CD4-positive, alpha-beta T cell treated with Interferon gamma for 1 hour (primary cell): ENCODE data around the gene ABHD17C.
A peak's percentile ranks its signal among the peaks of the same experiment; 100 is the strongest.

ENCODE experiments used
- DNase-seq: peaks from one replicate; pipeline ENCODE4 v3.0.0-alpha.2; 2020

Gene ABHD17C

DNA sequence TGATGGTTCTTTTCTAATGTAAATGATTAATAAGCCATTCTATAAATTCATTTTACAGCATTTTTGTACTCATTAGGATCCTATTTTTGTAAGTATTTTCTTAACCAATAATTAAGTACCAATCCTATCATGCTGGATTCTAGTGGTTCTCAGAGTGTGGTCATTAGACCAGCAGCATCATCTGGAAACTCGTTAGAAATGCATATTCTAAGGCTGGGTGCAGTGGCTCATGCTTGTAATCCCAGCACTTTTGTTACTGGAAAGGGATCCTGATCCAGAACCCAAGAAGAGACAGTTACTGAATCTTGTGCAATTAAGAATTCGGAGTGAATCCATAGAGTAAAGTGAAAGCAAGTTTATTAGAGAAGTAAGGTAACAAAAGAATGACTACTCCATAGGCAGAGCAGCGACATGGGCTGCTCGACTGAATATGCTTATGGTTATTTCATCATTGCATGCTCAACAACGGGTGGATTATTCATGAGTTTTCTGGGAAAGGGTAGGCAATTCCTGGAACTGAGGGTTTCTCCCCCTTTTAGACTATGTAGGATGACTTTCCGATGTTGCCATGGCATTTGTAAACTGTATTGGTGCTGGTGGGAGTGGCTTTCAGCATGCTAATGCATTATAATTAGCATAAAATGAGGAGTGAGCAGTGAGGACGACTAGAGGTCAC lies 74.2 kb downstream of the ABHD17C start:
- DNase-seq = no peak

DNA sequence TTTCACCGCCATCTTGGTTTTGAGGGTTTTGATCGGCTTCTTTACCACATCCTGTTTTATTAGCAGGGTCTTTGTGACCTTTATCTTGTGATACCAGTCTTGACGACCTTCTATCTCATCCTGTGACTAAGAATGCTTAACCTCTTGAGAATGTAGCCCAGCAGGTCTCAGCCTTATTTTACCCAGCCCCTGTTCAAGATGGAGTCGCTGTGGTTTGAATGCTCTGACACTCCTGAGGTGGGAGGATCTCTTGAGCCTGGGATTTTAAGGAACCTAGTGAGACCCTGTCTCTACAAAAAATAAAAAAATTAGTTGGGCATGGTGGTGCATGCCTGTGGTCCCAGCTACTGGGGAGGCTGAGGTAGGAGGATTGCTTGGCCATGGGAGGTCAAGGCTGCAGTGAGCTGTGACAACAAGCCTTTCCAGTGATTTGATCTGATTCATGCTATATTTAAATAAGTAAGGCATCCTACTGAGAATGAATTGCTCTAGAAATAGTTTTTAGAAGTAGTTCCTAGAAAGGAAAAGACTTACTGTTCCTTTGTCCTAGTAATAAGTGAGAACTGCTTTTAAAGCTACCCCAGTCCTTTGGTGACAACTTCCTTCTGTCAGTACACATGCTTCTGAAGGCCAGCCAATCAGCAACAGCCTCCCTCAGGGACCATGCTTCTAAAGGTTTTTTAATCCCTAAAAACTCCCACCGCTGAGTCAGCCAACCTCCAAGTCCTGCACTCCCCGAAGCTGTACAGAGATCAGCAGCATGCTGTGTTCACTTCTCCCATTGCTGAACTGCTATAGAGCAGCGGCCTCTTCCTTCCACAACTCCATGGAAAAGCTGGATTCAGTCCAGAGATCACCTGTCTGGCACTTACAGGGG lies 75.0 kb downstream of the ABHD17C start:
- DNase-seq = no peak

DNA sequence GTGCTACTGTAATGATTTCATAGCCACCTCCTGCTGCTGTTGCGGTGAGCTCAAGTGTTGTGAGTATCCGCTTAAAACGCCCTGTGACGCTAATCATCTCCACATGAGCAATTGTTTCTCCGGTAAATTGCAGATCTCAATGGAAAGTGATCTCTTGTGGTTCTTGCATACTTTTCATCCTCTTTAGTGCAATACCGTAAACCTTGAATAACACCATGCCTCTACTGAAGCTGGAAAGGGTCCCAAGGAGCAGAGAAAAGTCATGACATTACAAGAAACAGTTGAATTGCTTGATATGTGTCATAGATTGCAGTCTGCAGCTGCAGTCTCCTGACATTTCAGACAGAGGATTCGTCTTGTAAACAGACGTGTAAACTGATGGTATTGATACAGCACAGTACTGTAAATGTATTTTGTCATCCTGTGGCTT lies 78.0 kb downstream of the ABHD17C start:
- DNase-seq = no peak

DNA sequence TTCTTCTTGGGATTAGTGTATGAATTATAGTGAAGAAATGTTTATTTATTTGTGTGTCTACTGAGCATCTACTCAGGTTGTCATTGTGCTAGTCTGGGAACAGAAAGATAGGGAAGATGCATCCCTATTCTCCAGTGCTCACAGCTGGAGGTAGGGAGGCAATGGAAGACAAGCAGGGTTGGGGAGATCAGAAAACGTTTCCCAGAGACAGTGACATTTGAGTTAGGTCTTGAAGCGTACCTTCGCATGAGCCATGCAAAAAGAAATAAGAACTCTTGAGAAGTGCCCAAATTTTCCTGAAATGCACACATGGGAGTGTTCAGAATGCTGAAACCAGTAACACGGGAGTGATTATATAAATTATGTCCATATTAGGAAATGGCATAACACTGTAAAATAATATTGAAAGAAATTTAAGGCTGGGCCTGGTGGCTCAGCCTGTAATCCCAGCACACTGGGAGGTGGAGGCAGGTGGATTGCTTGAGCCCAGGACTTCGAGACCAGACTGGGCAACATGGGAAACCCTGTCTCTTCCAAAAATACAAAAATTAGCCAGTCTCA lies 78.8 kb downstream of the ABHD17C start:
- no peak for DNase-seq

DNA sequence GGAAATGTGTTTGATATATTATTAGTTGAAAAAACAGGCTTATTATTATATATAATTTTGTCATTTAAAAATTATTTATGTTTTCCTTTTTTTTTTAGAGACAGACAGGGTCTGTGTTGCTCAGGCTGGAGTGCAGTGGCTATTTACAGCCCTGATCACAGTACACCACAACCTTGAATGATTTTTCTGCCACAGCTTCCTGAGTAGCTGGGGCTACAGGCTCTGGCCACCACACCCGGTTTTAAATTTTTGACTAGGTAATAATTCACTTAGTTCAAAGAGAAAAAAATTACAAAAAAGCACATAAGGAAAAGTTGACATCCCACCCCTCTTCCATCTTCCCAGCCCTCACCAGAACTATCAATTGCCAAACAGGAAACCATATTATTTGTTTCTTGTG lies 79.4 kb downstream of the ABHD17C start:
- no peak for DNase-seq

DNA sequence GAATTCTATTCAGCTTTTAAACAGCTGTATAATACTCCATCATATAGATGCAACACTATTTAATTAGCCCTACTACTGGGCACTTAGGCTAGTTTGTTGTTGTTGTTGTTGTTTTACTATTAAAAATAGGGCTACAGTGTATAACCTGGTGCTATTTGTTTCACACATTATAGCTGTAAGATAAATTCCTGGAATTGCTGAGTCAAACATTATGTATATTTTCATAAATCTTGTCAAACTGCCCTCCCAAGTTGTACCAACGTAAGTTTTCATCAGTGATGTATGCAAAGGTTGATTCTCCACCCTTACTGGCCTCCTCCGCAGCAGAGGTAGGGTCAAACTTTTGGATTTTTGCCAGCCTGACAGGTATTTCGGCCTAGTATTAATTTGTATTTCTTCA lies 80.2 kb downstream of the ABHD17C start:
- DNase-seq = no peak

DNA sequence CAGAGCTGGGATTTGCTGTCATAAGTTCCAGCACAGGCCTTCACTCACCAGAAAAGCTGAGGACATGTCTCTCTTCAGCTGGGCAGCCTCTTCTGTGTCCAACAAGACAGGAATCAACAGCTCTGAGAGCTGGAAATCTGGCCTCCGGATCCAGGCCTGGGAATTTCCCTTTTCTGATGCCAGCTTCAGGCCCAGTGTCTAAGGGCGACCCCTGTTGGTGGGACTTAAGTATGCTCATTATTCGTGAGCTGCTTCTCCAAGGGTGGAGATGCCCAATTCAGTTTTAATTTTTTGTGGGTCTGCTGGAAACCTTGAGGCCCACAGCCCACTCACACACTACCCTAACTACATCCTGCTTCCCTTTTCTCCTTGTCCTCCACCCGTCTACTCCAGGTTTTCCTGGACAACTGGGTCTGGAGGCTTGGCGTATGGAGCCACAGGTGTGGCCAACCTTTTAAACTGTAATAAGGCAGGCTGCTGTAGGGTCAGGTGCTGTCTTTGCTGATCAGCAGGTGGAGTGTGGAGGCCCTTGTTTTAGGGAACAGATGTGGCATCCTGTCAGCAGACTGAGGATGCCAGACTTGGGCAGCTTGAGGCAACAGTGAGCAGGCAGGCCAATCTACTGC lies 81.4 kb downstream of the ABHD17C start:
- peak; percentile 27 for DNase-seq

DNA sequence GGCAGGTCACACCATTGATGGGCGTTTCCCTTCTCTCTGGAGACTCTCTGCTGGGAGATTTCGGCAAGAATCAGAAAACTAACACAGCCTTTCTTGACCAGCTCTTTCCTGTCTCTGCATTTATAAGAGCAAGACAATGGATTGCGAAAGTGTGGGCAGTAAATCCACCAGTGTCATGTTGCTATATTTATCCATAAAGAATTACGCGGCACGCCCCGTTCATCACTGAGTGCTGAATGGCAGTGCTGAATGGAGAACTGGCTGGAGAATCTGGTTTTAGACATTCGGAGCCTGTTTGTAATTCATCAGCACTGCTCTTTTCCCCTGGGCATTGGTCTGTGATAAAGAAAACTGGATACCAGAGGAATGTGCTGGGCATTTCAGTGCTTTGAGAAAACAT lies 82.0 kb downstream of the ABHD17C start:
- DNase-seq = peak; percentile 10

DNA sequence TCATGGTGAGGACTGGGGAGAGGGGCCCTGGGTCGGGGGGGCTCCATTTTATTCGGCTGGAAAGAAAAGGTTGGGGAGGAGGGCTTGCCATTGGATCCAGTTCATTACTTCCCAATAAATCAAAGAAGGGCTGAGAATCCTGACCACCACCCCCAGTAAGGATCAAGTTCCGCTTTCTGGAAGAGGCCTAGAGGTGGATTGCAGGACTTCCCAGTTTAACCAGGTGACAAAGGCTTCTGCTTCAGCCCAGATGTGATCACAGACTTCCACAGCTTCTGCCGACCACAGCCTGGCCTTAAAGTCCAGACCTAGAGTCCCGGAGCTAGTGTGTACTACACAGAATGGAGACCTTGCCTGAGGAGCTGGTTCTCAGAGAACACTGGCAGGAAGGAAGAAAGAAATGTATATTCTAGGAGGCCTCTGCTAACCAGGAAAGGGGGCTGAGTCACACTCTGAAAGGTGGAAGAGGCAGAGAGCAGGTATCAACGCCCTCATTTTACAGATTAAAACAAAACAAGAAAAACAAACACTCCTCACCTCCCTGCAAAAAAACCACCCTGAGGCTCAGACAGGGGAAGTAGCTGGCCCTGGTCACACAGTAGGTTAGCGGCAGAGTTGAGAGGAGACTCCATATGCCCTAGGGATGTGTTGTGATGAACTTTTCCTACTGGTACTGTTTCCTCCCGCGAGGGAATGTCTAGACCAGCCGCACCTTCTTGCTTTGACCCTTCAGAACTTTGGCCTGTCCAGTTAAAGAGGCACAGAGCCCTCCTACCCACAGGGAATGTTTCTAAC lies 82.9 kb downstream of the ABHD17C start:
- DNase-seq = no peak

DNA sequence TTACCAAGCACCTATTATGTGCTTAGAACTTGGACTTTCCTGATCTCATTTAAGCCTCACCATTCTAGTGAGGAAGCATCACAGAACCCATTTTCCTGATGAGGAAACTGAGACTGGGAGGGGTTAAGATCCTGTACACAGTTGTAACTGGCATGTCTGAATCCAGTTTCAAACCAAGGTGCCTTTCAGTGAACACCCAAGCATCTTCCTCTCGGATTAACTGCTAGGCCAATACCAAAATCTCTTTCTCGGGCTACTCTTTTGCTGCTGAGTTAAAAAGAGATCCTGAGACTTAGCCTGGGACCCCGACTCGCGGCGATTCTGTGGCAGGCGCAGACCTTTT lies 83.5 kb downstream of the ABHD17C start:
- no peak for DNase-seq

DNA sequence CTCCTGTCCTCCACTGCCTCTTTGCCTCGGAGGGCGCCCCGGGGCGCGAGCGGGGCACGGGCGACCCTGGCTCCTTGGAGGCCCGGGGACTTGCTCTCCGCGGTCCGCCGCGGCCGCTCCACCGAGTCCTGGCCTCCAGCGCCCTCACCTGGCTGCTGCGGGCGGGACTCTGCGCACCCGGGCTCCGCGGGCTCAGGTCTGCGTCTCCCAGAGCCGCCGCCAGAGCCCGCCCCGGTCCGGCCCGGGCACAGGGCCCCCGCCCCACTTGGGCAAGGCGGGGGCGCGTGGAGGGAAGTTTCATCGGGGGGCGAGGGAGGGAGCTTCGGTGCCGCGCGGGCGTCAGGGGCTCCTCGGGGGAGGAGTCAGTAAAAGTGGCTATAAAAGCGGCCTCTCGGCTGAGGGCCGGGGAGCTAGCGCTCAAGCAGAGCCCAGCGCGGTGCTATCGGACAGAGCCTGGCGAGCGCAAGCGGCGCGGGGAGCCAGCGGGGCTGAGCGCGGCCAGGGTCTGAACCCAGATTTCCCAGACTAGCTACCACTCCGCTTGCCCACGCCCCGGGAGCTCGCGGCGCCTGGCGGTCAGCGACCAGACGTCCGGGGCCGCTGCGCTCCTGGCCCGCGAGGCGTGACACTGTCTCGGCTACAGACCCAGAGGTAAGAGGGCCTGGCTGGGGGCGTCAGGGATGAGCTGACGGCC lies 84.0 kb downstream of the ABHD17C start, which contains the start of gene CEMIP:
TSS of gene CEMIP (plus strand) at position 407 of the 694 bp plus-strand sequence. CDS start 94,510 bp downstream, outside the sequence.
- DNase-seq = no peak

DNA sequence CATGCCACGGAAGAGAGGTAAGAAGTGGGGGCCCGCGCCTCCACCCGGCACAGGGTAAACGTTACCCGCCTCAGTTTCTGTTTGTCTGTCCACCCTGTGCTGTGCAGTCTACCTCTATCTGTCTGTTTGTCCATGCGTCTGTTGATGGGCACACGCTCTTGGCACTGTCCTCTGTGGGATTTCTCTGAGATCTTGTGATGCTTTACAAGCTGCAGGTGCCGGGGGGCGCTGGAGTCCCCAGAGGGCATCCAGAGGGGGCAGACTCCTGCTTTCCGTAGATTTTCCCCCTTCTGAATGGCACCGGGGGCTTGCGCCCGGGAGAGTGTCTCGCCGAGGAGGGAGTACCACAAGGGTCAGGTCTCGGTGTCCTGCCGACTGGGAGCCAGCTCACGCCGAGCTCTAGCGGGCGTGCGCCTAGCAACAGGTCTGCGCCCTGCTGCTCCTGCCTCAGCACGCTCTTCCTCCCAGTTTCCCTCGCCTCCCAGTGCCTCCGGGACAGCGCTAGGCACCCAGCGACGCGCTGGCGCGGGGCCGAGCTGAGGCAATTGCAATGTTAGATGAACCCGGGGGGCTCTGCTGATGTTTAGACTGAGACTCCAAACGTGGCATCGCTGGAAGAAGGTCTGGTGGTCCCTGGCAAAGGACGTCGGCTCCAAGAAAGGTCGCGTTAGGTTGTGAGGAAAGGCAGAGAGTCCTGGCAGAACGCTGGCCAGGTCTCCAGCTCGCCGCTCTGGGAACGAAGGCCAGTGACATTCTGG lies 84.7 kb downstream of the ABHD17C start:
- no peak for DNase-seq

DNA sequence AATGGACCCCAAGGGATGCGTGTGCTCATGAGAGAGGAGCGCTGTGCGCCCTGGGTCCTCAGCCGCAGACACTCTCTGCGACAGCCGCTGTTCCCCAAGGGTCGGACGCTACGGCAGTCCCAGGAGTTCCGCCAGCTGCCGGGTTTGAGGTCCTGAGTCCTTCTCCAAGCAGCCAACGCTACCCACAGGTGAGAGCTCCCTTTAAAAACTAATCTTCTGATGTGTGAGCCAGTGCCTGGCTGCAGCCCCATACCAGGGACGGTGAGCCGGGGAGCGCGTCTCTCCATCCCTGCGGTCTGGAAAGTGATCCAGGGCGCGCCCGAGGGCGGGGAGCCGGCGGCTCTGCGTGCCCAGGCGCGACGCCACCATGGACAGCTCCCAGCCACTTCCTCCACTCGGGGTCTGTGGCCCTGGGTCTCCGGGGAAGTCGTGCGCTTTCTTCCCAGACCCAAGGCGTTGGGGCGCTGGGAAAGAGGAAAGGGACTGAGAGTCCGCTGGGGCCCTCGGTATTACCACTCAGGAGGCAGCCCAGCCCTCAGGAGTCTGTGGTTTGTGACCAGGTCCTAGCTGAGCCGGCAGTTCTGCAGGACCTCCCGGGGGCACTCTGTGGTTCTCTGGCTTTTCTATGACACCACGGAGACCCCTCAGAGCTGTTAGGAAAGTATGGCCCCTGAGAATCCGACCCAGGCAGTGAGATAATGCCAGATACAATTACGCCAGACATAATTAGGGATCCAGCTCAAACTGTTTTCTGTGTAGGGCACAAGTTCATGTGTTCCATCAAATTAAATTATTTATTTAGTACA lies 85.5 kb downstream of the ABHD17C start:
- no peak for DNase-seq

DNA sequence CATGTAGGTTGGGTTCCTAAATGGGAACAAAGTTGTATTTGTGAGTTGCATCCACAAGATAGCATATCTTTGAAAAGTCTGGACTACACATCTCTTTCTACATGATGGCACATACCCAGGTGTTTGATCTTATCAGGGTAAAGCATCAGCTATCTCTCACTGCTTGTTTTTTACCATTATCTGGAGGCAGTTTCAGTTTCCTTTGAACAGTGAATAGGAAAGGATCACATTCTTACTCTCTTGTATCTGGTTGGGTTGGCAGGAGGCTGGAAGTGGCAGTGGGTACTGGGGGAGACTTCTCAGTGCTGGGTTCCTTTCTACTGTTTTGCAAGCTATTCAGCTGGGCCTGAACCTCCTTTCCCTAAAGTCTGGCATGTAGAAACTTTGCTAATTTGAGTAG lies 88.2 kb downstream of the ABHD17C start:
- no peak for DNase-seq

DNA sequence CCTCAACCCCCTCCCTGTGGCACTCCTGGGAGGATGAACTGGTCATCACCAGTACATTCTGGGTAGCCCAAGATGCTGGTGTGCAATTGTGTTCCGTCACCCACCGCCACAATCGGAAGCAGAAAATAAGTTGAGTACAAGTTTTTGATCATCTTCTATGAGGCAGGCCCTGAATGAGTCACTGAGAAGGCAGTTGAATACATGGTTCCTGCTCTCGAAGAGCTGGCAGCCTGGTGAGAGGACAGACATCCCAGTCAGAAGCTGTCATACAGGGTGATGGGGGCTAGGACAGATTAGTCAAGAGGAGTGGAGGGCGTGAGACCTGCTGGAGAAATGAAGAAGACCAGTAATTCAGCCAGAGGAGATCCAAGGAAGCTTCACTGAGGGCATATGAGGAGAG lies 90.2 kb downstream of the ABHD17C start:
- DNase-seq = no peak

DNA sequence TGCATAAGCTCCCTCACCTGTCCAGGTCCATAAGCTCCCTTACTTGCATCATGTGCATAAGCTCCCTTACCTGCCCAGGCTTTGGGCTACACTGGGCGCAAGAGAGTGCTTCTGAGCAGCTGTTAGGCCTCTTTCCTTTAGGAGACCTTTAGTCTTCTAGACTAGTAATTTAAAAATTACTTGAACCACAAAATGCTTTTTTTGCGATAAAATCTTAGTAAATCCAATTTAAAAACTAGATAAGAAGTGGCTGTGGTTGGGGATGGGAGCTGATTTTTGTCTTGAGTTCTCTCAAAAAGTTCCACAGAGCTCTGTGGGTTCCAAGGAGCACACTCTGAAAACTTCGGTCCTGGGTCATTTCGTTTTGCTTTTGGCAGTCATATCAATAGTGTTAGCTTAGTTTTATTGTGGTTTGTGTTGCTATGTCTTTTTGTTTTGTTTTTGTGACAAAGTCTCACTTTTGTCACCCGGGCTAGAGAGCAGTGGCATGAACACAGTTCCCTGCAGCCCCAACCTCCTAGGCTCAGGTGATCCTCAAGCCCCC lies 90.8 kb downstream of the ABHD17C start:
- no peak for DNase-seq

DNA sequence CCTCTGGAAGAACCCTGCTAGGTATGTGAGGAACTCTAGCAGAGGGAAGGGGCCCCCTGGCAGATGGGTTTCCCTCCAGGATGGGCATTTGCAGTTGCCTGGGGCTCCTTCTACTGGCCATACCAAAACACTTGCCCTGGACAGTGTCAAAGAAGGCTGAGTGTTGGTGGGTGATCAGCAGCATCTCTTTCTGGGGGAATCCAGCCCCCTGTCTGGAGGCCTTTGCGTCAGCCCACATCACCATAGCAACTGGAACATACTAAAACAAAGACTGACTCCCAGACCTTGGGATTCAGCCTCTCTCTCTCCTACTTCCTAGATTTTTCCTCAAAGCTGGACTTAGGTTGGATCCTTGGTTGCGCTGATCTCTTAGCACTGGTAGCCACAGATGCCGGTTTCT lies 92.2 kb downstream of the ABHD17C start:
- no peak for DNase-seq

DNA sequence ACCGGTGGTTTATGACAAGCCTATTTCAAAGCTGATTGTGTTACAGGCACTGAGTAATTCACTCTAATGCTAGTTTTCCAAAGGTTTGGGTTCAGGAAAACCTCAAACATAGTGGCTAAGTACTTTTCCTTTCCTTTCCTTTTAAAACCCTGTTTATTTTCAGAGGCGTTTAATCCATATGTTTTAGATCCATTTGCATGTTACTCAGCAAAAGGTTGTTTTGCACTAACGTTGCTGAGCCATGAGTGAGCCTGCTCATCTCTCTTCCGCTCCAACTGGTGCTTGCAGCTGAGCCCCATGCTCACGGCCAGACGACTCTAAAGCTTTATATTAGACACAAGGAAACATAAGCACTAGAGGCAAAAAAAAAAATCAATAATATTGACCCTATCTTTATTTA lies 93.4 kb downstream of the ABHD17C start:
- DNase-seq = no peak

DNA sequence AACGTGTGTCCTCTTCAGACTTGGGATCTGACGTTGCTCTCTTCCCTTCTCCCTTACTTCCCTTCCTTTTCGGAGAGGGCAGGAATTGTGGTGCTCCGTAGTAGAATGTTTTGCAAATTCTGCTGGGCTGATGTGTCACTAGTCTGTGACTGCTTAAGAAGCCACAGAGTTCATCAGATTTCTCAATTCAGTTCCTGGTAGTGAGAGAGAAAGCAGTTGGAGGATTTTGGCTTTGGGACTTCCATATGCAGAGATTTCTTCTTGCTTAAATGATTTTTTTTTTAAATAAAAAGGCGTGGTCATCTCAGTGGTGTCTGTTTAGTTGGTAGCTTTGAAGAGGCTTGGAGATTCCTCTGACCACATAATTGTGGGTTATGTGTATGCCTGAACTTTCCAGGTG lies 94.2 kb downstream of the ABHD17C start:
- DNase-seq = no peak

DNA sequence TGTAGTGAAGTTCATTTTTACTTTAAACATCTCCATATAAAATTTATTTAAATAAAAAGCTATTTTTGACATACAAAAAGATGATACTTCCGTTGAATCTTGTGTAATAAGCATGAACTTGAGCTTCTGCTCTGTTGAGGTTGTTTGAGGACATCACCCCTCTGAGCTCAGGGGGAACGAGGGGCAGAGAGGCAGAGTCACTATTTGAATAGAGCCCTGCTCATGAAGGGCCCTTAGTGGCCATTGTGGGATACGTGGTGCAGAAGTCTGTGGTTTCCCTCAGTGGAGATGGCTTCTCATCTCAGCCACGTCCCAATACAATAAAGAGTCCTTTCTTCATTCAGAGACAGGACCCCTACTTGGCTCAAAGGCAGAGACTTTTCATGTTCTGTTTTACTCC lies 94.7 kb downstream of the ABHD17C start:
- no peak for DNase-seq
